Stimulated activated CD8-positive, alpha-beta memory T cell treated with anti-CD3 and anti-CD28 coated beads, Interleukin-4, amount 100 ng/mL, for 24 hours (primary cell): Measurements from ENCODE around the gene KRTAP10-4.
"Not testable (repeated sequence)": the region's sequence is repeated elsewhere in the genome, so short reads cannot be mapped to it uniquely, and the experiment has no call there.

Experiments used
- DNase-seq: peaks from one replicate; pipeline ENCODE4 v3.0.0-alpha.2; 2020; ENCODE audit warnings: low read depth

The KRTAP10-4 gene

DNA sequence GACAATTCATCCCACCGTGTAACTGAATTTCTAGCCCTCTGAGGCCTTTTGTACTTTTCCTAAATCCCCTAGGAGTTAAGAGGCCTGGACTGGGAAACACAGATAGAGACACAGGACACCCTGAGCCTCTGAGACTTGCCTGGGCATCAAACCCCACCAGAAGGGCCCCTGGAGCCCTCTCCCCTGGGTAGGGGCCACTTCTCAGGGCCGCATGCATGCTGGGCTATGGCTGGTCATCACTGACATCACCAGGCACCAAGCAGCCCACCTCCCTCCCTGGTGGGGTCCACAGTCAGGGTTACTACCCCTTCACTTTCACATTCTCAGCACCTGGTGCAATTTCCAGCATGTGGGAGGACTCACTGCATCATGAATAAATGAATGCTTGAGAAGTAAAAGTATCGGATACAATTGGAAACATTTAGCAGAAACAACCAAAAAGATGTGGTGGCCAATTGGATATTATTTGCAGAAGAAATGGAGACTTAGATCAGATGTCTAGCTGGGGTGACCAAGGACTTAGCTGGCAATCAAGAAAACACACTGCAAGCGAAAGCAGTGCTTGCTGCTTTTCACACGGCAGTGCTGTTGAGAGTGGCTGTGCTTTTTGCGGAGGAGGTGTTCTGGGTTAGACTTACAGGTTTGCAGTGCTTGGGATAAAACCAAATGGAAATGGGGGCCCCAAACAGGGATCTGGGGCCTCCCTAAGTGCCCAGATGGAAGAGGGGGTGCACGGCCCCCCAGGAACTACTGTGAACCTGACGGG, 25.9 kb downstream of the KRTAP10-4 start:
- DNase-seq = no peak

DNA sequence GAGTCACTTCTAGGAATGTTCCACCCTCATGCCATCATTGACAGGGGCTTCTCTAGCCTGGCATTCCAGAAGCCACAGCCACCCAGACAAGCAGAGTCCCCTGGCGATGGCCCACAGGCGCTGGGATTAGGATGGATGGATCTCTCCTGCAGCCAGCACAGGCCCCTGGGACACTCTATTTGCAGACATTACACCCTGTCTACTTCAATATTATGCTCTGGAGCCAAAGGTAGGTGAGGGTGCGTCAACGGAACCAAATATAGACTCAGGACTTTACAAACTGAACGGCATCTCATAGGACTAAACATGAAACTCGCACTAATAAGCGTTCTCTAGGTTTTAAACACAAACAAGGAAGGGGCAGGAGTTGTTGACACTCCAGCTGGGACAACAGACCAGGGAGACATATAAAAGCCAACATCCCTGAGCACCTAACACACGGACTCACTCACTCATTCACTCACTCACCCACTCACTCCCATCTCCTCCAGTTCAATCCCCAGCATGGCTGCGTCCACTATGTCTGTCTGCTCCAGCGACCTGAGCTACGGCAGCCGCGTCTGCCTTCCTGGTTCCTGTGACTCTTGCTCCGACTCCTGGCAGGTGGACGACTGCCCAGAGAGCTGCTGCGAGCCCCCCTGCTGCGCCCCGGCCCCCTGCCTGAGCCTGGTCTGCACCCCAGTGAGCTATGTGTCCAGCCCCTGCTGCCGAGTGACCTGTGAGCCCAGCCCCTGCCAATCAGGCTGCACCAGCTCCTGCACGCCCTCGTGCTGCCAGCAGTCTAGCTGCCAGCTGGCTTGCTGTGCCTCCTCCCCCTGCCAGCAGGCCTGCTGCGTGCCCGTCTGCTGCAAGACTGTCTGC, 26.8 kb downstream of the KRTAP10-4 start, which contains the start of gene KRTAP10-7:
Gene KRTAP10-7 (plus strand): TSS at position 480 of the 861 bp plus-strand sequence. CDS start 25 bp downstream, at position 505.
- not testable (repeated sequence) for DNase-seq

DNA sequence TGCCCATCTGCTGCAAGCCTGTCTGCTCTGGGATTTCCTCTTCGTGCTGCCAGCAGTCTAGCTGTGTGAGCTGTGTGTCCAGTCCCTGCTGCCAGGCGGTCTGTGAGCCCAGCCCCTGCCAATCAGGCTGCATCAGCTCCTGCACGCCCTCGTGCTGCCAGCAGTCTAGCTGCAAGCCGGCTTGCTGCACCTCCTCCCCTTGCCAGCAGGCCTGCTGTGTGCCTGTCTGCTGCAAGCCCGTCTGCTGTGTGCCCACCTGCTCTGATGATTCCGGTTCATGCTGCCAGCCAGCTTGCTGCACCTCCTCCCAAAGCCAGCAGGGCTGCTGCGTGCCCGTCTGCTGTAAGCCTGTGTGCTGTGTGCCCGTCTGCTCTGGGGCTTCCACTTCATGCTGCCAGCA, 27.6 kb downstream of the KRTAP10-4 start:
- not testable (repeated sequence) for DNase-seq

DNA sequence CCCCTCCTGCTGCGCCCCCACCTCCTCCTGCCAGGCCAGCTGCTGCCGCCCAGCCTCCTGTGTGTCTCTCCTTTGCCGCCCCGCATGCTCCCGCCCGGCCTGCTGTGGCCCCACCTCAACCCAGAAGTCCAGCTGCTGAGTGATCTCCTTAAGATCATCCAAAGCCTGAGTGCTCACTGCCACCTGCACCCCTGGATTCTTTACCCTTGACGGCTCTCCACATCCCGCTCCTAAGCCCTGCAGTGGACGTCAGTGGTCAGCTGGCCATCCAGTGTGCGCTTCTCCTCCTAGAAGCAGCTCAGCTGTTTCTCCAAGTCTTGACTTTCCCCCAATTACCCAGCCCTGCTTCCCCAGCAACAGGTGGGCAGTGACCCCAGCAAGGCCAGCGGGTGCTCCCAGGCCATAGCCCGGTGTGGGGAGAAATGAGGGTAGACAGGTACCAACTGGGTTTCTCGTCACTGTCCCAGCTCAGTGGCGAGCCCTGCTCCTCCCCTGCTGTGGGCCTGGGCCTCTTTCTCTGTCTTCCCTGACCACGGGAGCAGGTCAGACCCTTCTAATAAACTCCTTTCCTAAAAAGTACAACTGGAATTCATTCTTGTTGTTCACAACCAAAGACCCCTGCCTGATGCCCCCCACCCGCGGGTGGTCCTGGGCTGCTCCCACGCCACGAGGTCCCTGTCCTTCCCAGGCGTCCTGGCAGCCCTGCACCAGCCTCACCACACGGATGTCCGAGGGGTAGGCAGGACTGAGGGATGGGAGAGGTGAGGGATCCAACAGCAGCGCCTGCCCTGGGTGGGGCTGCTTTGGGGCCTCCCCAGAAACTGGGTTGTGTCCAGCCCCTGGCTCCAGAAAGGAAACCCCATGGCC, 28.3 kb downstream of the KRTAP10-4 start:
- DNase-seq = no peak

DNA sequence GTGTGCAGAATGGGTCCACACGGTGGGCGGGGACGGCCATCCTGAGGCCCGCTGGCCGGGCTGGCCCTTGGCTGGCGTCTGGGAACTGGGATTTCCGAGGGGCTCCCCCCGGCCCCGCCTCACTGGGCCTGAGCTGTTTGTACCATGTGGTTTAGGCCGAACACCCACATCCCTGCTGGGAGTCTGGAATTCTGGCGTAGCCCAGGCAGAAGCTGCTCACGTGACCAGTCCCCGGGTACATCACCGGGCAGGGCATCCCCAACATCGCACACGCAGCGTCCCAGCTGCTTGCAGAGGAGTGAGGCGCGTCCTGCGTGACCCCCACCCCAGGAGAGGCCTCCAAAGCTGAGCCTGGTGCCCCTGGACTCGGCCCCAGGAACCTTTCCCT, 28.9 kb downstream of the KRTAP10-4 start:
- DNase-seq = no peak

DNA sequence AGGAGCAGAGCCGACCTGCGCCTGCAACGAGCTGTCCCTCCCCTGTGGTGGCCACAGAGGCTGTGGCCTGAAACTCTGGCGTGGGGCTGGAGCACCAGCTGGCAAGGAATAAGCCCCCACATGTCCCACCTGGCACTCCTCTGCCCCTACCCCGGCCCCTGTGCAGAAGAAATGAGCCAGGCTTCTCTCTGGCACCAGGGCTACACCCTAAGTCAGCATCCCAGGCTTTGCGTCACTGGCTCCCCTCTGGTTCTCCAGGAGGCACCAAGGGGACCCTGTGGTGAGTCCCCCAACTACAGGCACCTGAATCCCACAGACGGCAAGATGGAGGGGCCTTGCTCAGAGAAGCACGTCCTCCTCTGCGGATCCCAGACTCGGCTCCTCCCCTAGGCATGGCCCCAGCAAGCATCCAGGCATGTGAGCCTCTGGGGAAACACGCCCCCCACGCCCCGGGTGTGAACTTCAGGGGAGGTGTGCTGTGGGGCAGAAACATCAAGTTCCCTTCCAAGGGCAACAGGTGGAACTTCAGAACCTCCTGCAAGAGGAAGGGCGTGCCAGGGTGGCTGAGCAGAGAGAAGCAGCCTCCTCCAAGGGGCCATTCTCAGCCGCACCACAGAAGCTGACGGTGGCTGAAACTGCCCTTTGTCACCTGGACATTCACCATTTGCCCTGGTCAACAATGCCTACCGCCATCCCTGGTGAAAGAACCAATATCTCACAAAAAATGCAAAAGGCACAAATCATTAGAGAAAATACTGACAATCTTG, 29.8 kb downstream of the KRTAP10-4 start:
- no peak for DNase-seq

DNA sequence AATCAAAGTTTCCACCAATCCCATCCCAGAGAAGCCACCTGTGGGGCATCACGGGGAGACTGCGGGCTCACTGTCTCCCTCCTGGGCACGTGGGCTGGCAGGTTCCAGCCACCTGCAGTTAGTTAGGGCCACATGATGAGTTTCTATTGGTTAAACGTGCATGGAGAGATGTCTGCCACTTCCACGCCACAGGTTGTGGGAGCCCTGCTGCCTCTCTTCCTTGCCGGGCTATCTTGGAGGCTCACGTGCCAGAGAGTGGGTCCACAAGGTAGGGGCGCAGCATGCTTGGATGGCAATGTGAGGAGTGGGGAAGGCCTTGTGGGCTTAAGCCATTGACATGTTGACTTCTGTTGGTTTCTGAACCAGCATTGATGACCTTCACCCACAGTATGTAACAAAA, 30.4 kb downstream of the KRTAP10-4 start:
- no peak for DNase-seq

DNA sequence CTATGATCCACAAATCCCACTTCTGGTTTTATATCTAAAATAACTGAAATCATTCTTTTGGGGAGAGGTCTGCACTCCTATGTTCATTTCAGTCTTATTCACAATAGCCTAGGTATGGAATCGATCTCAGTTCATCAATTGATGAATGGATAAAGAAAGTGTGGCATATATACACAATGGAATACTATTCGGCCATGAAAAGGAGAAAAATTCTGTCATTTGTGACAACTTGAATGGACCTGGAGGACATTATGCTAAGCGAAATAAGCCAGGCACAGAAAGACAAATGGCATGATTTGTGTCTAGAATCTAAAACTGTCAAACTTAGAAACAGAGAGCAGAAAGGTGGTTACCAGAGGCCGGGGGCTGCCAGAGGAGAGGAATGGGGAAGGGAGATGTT, 33.0 kb downstream of the KRTAP10-4 start:
- no peak for DNase-seq

DNA sequence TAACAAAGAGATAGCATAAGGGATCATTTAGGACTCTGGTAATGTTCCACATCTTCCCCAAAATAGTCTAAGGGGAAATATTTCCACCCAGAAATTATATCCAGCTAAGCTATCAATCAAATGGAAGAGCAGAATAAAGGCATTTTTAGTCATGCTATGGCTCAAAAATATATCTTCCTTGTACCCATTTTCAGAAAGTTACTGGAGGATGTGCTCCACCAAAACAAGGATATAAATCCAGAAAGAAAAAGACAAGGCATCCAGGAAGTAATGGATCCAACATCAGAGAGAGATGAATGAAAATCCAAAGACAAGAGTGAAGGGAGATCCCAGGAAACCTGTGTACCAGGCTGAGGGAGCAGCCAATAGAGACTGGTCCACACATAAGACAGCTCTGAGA, 35.7 kb downstream of the KRTAP10-4 start:
- no peak for DNase-seq

DNA sequence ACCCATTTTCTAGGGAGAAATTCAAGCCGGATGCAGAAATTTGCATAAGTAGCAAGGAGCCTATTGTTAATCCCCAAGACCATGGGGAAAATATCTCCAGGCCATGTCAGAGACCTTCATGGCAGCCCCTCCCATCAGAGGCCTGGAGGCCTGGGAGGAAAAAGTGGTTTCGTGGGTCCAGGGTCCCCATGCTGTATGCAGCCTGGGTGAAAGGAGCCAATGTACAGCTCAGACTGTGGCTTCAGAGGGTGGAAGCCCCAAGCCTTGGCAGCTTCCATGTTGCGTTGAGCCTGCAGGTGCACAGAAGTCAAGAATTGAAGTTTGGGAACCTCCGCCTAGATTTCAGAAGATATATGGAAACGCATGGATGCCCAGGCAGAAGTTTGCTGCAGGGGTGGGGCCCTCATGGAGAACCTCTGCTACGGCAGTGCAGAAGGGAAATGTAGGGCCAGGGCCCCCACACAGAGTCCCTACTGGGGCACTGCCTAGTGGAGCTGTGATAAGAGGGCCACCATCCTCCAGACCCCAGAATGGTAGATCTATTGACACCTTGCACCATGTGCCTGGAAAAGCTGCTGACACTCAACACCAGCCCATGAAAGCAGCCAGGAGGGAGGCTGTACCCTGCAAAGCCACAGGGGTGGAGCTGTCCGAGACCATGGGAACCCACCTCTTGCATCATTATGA, 36.8 kb downstream of the KRTAP10-4 start:
- DNase-seq = not testable (repeated sequence)

DNA sequence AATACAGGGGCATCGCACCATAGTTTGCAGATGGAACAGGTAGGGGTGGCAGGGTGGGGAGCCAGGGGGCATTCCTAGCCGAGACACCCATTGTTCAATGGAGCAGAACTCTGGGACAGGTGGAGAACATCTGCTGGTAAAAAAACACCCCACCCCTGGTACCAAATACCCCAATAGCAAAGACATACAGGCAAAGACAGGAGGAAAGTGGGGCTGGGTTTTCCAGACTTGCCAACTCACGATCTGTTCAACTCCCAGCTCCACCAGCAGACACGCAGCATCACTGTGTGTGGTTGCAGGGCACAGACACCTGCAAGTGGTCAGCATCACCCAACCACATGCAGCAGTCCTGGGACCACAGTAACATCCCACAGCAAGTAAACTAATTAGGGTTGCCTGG, 38.0 kb downstream of the KRTAP10-4 start:
- no peak for DNase-seq

DNA sequence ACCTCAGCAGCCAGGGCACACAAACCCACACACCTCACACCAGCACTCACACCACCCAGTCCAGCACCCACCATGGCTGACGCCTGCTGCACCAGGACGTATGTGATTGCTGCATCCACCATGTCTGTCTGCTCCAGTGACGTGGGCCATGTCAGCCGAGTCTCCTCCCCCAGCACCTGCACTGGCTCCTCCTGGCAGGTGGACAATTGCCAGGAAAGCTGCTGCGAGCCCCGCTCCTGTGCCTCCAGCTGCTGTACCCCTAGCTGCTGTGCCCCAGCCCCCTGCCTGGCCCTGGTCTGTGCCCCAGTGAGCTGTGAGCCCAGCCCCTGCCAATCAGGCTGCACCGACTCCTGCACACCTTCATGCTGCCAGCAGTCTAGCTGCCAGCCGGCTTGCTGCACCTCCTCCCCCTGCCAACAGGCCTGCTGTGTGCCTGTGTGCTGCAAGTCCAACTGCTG, 38.5 kb downstream of the KRTAP10-4 start, which contains the start of gene KRTAP10-8:
Gene KRTAP10-8 (plus strand): TSS at position 51 of the 458 bp plus-strand sequence. CDS start 22 bp downstream, at position 73.
- DNase-seq = no peak

DNA sequence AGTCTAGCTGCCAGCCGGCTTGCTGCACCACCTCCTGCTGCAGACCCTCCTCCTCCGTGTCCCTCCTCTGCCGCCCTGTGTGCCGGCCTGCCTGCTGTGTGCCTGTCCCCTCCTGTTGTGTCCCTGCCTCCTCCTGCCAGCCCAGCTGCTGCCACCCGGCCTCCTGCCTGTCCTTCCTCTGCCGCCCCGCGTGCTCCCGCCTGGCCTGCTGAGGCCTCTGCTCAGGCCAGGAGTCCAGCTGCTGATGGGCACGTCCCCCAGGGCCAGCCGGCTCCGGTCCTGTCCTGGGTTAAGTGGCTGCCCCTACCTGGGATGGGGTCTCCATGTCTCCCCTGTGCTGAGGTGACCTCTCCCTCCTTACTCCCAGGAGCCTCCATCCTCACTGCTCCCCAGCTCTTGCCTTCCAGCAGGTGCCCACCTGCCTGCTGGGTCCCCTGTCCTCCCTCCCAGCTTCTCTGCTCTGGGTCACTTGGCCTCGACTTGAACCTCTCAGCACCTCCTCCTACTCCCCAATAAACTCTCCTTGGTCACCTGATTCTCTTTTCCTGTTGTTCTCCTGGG, 39.2 kb downstream of the KRTAP10-4 start:
- no peak for DNase-seq

DNA sequence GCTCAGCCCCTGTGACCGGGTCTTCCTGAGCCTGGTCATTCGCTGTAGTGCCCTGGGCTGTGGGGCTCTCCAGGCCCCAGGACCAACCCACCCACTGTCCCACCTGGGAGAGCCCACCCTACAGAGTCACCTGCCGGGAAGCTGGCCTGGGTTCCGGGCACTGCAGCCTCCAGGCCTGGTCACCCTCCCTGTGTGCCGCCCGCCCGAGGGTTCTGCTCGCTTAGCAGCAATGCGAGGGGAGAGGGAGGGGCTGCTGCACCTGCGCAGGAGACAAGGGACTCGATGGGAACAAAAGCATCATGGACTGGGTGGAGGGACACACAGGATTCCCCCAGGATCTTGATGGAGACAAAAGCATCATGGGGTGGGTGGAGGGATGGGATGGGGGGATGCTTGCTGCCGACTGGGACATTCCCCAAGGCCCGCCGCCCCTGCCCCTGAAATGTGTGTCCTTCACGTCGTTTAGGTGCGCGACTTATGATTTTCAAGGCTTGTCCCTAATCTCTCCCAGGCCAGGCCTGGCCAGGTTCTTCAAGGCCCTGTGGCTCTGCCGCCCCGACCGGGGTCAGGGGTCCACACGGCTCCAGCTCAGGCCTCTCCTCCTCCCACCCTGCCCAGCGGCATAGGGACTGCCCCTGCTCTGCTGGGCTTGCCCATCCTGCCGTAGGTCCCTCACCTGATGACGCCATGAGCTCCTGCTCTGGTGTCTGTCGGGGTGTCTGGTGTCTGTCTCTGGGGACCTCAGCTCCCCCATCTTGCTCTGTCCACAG, 40.0 kb downstream of the KRTAP10-4 start:
- no peak for DNase-seq

DNA sequence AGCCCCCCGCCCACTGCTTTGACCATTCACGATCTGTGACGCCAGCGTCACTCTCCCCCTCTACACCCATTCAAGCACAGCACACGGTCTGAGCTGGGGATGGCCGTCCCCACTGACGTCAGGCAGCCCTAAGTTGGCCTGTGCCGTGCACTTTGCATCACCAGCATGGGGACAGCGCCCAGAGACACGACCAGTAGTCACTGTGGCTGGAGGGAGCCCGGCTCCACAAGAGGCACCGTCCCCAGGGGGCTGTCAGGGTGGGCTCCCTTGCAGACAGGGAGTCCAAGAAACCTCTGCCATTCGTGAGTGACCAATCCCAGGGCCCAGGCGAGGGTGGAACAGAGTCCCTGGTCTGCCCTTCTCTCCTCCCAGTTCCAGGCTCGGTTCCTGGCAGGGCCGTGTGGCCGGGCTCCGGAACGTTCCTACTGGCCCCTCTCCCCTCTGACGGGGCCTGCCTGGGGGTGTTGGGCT, 40.7 kb downstream of the KRTAP10-4 start:
- DNase-seq = no peak

DNA sequence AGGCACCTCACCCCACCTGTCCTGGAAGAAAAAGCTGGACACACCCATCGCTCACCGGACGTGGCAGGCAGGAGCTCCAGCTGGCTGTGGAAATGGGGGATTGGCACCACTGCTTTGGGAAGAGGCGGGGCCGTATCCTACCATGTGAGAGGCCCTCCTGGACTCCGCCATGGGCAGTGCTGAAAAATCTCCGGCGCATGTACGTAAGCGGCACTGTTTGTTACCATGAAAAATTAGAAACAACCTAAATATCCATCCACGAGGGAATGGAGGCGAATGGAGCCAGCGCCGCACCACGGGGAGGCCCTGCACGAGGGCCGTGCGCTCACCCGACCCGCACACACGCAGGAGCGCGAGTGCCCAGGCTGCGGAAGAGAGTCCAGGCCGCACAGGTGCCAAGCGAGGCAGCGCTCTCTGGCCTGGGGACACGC, 41.4 kb downstream of the KRTAP10-4 start:
- no peak for DNase-seq

DNA sequence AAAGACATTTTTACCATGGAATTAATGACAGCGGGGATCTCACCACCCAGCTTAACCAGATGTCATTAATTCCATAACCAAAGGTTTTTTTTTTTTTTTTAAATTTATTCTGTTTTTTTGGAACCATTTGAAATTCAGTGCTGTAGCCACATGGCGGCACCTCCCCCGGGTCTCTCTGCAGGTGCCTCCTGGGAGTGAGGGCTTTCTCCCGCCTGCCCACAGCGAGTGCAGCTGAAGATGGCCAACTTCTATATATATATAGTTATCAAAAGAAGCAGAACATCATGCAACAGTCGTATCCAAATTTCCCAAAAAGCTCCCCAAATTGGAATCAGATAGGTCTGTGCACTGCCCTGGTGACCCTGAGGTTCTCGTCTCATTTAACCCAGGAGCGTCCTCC, 41.9 kb downstream of the KRTAP10-4 start:
- DNase-seq = no peak

DNA sequence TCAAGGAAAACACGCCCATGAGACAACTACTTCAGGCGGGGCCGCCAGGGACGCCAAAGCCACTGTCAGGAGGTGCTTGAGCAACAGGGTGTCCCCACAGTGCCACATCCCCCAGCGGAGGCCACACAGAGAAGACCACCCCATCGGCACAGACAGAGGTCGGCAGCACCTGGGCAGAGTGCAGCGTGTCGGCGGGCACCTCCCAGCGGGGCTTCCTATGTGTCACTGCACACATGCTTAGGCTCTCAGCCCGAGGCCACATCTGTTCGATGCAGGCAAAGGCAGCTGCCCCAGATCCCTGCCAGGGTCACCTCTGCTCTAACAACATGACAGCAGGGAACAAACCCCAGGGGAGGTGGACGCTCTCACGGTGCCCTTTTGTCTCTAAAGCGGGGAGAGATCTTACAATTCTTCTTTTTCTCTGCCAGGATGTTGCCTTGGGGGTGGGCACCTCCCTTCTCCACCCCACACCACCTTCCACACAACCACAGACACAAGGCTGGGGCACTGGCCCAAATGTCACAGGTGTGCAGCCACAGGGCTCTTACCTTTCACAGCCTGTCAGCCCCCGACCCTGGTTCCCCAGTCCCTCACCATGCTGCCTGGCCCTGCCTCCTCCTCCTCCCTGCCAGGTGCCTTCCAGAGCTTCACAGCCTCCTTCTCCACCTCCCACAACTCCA, 42.5 kb downstream of the KRTAP10-4 start:
- no peak for DNase-seq

DNA sequence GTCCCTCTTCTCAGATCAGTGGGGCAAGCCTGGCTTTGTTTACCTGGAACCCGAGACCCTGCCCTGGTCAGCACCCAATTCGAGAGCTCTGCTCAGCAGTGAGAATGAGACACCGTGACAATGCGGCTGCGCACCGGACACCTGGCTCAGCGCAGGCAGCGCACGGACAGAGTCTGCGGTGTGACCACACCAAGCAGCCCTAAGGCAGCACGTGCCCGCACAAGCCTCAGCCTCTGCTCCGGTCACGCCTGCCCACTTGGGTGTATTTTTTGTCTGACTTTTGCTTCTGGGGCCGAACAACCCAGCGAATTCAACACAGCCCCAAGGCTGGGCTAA, 43.0 kb downstream of the KRTAP10-4 start:
- no peak for DNase-seq
